ENCODE measurements around the gene ZBED4. TPM values are rescaled to one million over a fixed set of nuclear protein-coding genes. Genes with fewer than 3 reads are reported as not detected.

ZBED4 gene
- total RNA-seq, 1 experiment from 2014 or later, result 23.0 TPM

- no peaks in the 10 kb centered on the region for H3K4me1 Mint-ChIP-seq
- Histone ChIP-seq H2BK20ac (ENCODE audit: low read depth, low read length, poor library complexity, severe bottlenecking) (no peak overlapping the region), H3K4me1 (ENCODE audit: insufficient read depth, low read length) (no peaks in the 10 kb centered on the region), H3T11ph (ENCODE audit: low read length) (no peak overlapping the region), H2BK12ac (ENCODE audit: insufficient read length, low read depth, low read length) (no peak overlapping the region), H3K18ac (ENCODE audit: insufficient read length, low read depth, low read length) (no peak overlapping the region), H2BK5ac (ENCODE audit: insufficient read length, low read length) (no peak overlapping the region), H4K20me1 (ENCODE audit: control insufficient read depth, insufficient read depth, insufficient read length) (peaks cover 5% of the 10 kb centered on the region), H4K5ac (ENCODE audit: insufficient read length, low read depth, low read length) (no peak overlapping the region), H3K79me1 (ENCODE audit: insufficient read depth, low read depth, low read length, poor library complexity, severe bottlenecking) (no peaks in the 10 kb centered on the region), H2AFZ (ENCODE audit: low read length) (no peak overlapping the region), H3K9me3 (ENCODE audit: control insufficient read depth, low read depth, low read length) (no peaks in the 10 kb centered on the region), H2AK5ac (ENCODE audit: insufficient read length, low read length) (no peak overlapping the region), H2BK15ac (ENCODE audit: low read depth, low read length) (no peak overlapping the region), H3K27me3 (ENCODE audit: insufficient read depth, low read length) (no peaks in the 10 kb centered on the region), H3K79me2 (ENCODE audit: insufficient read depth, low read length) (no peaks in the 10 kb centered on the region), H2BK120ac (ENCODE audit: low read depth, low read length, poor library complexity, severe bottlenecking) (no peak overlapping the region), H4K8ac (replicated peaks; ENCODE audit: insufficient read length, low read depth, low read length) (no peak overlapping the region), H3K27ac (ENCODE audit: insufficient read length, low read depth, low read length) (no peak overlapping the region), H3K9ac (ENCODE audit: extremely low read depth, insufficient read length, low read length) (no peak overlapping the region), H3K23me2 (ENCODE audit: insufficient read length, low read depth, low read length, poor library complexity, severe bottlenecking) (no peaks in the 10 kb centered on the region), H3K4ac (ENCODE audit: low read depth, low read length) (no peak overlapping the region), H3K14ac (ENCODE audit: insufficient read depth, low read length) (no peak overlapping the region), H3K23ac (ENCODE audit: insufficient read length, low read depth, low read length) (no peak overlapping the region), H4K91ac (ENCODE audit: insufficient read length, low read depth, low read length) (no peak overlapping the region), H3K4me2 (ENCODE audit: insufficient read depth, insufficient read length, low read length) (no peak overlapping the region), H3K56ac (ENCODE audit: insufficient read length, low read depth, low read length) (no peak overlapping the region)
- peak overlapping the region in 1 of 3 experiments; percentile 90; a peak in 2 of 7 replicates for H3K27ac Mint-ChIP-seq
- no peak for DNase-seq
- peaks cover 7 to 17% of the 10 kb centered on the region in 2 experiments; a peak in 4 of 5 replicates for H3K9me3 Mint-ChIP-seq
- no CpG with 5 or more reads among the region's 6 CpGs for WGBS (ENCODE audit: extremely low coverage, insufficient read length, low lambda C conversion rate)
- no peaks in the 10 kb centered on the region for H3K27me3 Mint-ChIP-seq (ENCODE audit: low read depth)
- no peak for TF ChIP-seq CTCF (conservative IDR thresholded peaks at IDR 0.05)
- H3K36me3 Mint-ChIP-seq (ENCODE audit: insufficient read depth in 1 of 3, low read depth in 3 of 3), result peaks cover 38 to 53% (median 45%) of the 10 kb centered on the region in 3 experiments
- no peak overlapping the region for H3K4me3 Mint-ChIP-seq
Measured at GRCh38 chr22:49899530-49899929, 45.9 kb downstream of the ZBED4 start.

All from H9 (cell line).